Measurements from ENCODE around the gene TP53I3.

DNA sequence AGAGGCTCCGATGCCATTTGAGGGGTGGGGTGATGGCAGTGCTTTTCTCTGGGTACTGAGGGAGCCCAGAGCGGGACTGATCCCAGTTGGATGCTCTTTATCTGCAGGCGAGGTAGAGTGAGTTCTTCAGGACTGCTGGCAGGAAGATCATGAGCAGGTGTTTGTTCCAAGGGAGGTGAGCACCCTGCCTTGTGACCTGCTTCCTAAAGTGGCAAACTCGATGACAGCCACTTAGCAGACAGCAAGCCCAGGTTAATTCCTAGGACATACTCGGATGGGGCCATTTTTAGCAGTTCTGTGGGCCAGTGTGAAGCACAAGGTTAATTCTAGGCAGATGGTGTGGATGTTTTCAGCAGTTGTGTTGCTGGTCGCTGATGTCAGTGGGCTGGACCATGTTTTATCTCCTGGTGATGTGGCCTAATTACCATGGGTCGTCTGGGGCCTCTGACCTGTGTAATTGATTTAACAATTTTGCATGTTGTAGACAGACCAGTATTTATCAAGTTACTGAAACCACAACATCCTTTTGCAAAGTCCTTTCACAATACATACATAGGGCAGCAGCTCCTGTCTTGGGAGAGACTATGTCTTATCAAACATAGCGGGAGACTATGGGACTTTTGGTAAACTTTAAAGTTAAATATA lies 30.1 kb downstream of the TP53I3 start:
- TF ChIP-seq, protein P1, sequence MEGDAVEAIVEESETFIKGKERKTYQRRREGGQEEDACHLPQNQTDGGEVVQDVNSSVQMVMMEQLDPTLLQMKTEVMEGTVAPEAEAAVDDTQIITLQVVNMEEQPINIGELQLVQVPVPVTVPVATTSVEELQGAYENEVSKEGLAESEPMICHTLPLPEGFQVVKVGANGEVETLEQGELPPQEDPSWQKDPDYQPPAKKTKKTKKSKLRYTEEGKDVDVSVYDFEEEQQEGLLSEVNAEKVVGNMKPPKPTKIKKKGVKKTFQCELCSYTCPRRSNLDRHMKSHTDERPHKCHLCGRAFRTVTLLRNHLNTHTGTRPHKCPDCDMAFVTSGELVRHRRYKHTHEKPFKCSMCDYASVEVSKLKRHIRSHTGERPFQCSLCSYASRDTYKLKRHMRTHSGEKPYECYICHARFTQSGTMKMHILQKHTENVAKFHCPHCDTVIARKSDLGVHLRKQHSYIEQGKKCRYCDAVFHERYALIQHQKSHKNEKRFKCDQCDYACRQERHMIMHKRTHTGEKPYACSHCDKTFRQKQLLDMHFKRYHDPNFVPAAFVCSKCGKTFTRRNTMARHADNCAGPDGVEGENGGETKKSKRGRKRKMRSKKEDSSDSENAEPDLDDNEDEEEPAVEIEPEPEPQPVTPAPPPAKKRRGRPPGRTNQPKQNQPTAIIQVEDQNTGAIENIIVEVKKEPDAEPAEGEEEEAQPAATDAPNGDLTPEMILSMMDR (IDR thresholded peaks at IDR 0.05): no peak
- TF ChIP-seq POLR2A (IDR thresholded peaks at IDR 0.05) (no peak), EP300 (IDR thresholded peaks at IDR 0.05; ENCODE audit: low read depth) (no peak), POLR2AphosphoS5 (IDR thresholded peaks at IDR 0.05) (no peak)
